HL-60 (cell line): ENCODE data around the gene HEY2.

Experiments
- DNase-seq, 2 experiments: peaks; one replicate each; pipeline ENCODE4 v3.0.0-alpha.2; 2010 to 2020; ENCODE audit warnings: low read depth in 1 of 2, low spot score in 1 of 2
- H3K27ac ChIP-seq: fragments of 250-450 bp; sonication (Bioruptor Pico); replicated peaks from 2 replicates; pipeline ENCODE4 v1.5.1; 2020; ENCODE audit warnings: mild to moderate bottlenecking, moderate library complexity
- H3K27me3 ChIP-seq: fragments of 250-450 bp; sonication (Bioruptor Pico); 2 replicates; pipeline ENCODE4 v1.5.1; 2021; ENCODE audit warnings: mild to moderate bottlenecking, moderate library complexity; ENCODE audit not compliant: insufficient read depth, poor library complexity, severe bottlenecking
- H3K4me3 ChIP-seq: replicated peaks from 2 replicates; pipeline ENCODE4 v1.5.1; 2011; ENCODE audit warnings: mild to moderate bottlenecking, control low read depth, low read length; ENCODE audit not compliant: insufficient read depth
- POLR2AphosphoS5 ChIP-seq: IDR thresholded peaks from 2 replicates; pipeline ENCODE4 v1.6.1; 2012; ENCODE audit warnings: low read depth

Gene HEY2

GRCh38 chr6:125810445-125810844, 61.0 kb downstream of the HEY2 start:
- H3K27me3 ChIP-seq = no peaks in the 10 kb centered on the region
- no peak for TF ChIP-seq POLR2AphosphoS5
- H3K27ac ChIP-seq = no peak overlapping the region
- no peak for DNase-seq
- H3K4me3 ChIP-seq = no peak overlapping the region
